H1 (cell line): ENCODE measurements around the gene PRRT1. TPM values are rescaled to one million over a fixed set of nuclear protein-coding genes. Genes with fewer than 3 reads are reported as not detected.

Source experiments
- CTCF ChIA-PET: fragments of 300-600 bp; sonication (Branson Sonifier 250); formaldehyde crosslinking; loops from one replicate; lab custom pipeline; 2021; ENCODE audit not compliant: partially characterized antibody; lab: Charles Lee
- POLR2A ChIA-PET: fragments of 300-600 bp; sonication (Branson Sonifier 250); formaldehyde crosslinking; loops from one replicate; lab custom pipeline; 2021; ENCODE audit warnings: inconsistent platforms; ENCODE audit not compliant: partially characterized antibody; lab: Charles Lee
- DNase-seq, 2 experiments: peaks; one replicate each; pipeline versions ENCODE4 v3.0.0 to v3.0.0-alpha.2; 2010 to 2022; ENCODE audit warnings: low spot score in 2 of 2, low read depth in 1 of 2, mixed read lengths in 1 of 2
- FAIRE-seq: peaks from 2 replicates; lab custom pipeline; 2011; peaks lifted over from hg19 to GRCh38; lab: Jason Lieb, UNC
- H2AFZ ChIP-seq: 2 replicates; pipeline ENCODE4 v1.8.1; 2012; ENCODE audit warnings: low read length, inconsistent platforms
- H2AK5ac ChIP-seq: 2 replicates; pipeline ENCODE4 v1.6.1; 2013; ENCODE audit warnings: low read depth, low read length
- H2BK120ac ChIP-seq: replicated peaks from 2 replicates; pipeline ENCODE3; 2013; ENCODE audit warnings: low read depth, low read length, inconsistent platforms
- H2BK12ac ChIP-seq: 2 replicates; pipeline ENCODE4 v1.6.1; 2013; ENCODE audit warnings: low read depth, low read length
- H2BK15ac ChIP-seq: 2 replicates; pipeline ENCODE4 v1.6.1; 2013; ENCODE audit warnings: low read length
- H2BK20ac ChIP-seq: 2 replicates; pipeline ENCODE4 v1.6.1; 2013; ENCODE audit warnings: low read length
- H2BK5ac ChIP-seq: 2 replicates; pipeline ENCODE4 v1.6.1; 2013; ENCODE audit warnings: low read depth, low read length
- H3K14ac ChIP-seq: 2 replicates; pipeline ENCODE4 v1.6.1; 2013; ENCODE audit warnings: inconsistent platforms; ENCODE audit not compliant: insufficient read length
- H3K18ac ChIP-seq: 2 replicates; pipeline ENCODE4 v1.6.1; 2013; ENCODE audit warnings: low read length; ENCODE audit errors: extremely low read depth
- H3K23ac ChIP-seq: 2 replicates; pipeline ENCODE4 v1.6.1; 2013; ENCODE audit warnings: inconsistent platforms; ENCODE audit not compliant: insufficient read length
- H3K23me2 ChIP-seq: 2 replicates; pipeline ENCODE4 v1.6.1; 2013; ENCODE audit warnings: low read depth, low read length
- H3K27ac ChIP-seq: 2 replicates; pipeline ENCODE4 v1.6.1; 2011; ENCODE audit warnings: low read depth, low read length, inconsistent platforms
- H3K27me3 ChIP-seq, 4 experiments: replicated peaks in 1 of 4; 1 replicate in 1 of 4; 2 replicates in 3 of 4; pipeline versions ENCODE4 v1.6.1 to v1.8.1; 2011 to 2013; ENCODE audit warnings: low read length in 3 of 4, mild to moderate bottlenecking in 3 of 4, inconsistent platforms in 2 of 4, mixed read lengths in 2 of 4, moderate library complexity in 1 of 4; ENCODE audit not compliant: control insufficient read depth in 3 of 4, insufficient read depth in 3 of 4; ENCODE audit errors: extremely low read depth in 1 of 4
- H3K36me3 ChIP-seq, 4 experiments: 2 replicates each; pipeline versions ENCODE4 v1.6.1 to v1.8.1; 2011 to 2013; ENCODE audit warnings: mild to moderate bottlenecking in 4 of 4, low read length in 3 of 4, moderate library complexity in 2 of 4, control low read depth in 1 of 4, inconsistent platforms in 1 of 4; ENCODE audit not compliant: insufficient read depth in 4 of 4, control insufficient read depth in 2 of 4
- H3K4ac ChIP-seq: replicated peaks from 2 replicates; pipeline ENCODE3; 2013; ENCODE audit warnings: low read length, low read depth, mixed read lengths, inconsistent platforms; ENCODE audit not compliant: insufficient read length
- H3K4me1 ChIP-seq, 4 experiments: replicated peaks in 1 of 4; 1 replicate in 1 of 4; 2 replicates in 3 of 4; pipeline versions ENCODE4 v1.6.1 to v1.8.1; 2011 to 2013; ENCODE audit warnings: low read length in 3 of 4, inconsistent platforms in 2 of 4, mixed read lengths in 1 of 4; ENCODE audit not compliant: insufficient read depth in 4 of 4, control insufficient read depth in 3 of 4
- H3K4me2 ChIP-seq, 2 experiments: 2 replicates each; pipeline versions ENCODE4 v1.6.1 to v1.8.1; 2011 to 2013; ENCODE audit warnings: low read depth in 2 of 2, low read length in 2 of 2, control low read depth in 1 of 2, inconsistent platforms in 1 of 2, mild to moderate bottlenecking in 1 of 2; ENCODE audit not compliant: insufficient read depth in 1 of 2
- H3K4me3 ChIP-seq, 4 experiments: fragments of 200-600, 300-600 bp in 1 of 4; sonication (generic), shearing (Covaris generic), sonication (Bioruptor Twin) in 1 of 4; 2 replicates each; pipeline versions ENCODE4 v1.5.1 to v1.8.1; 2011 to 2016; ENCODE audit warnings: low read length in 4 of 4, low read depth in 3 of 4, control low read depth in 2 of 4, inconsistent platforms in 2 of 4, mild to moderate bottlenecking in 2 of 4, mixed read lengths in 1 of 4, moderate library complexity in 1 of 4; ENCODE audit not compliant: insufficient read depth in 2 of 4; ENCODE audit errors: extremely low read depth in 1 of 4
- H3K56ac ChIP-seq: replicated peaks from 2 replicates; pipeline ENCODE3; 2013; ENCODE audit warnings: low read depth, mild to moderate bottlenecking, mixed read lengths, low read length, inconsistent platforms; ENCODE audit not compliant: insufficient read length
- H3K79me1 ChIP-seq: 2 replicates; pipeline ENCODE4 v1.6.1; 2013; ENCODE audit warnings: low read depth, low read length, control low read depth
- H3K79me2 ChIP-seq, 2 experiments: 2 replicates each; pipeline versions ENCODE4 v1.6.1 to v1.8.1; 2012 to 2013; ENCODE audit warnings: low read length in 2 of 2, mild to moderate bottlenecking in 2 of 2, inconsistent platforms in 1 of 2; ENCODE audit not compliant: insufficient read depth in 2 of 2, control insufficient read depth in 1 of 2
- H3K9ac ChIP-seq, 4 experiments: replicated peaks in 1 of 4; 1 replicate in 1 of 4; 2 replicates in 3 of 4; pipeline versions ENCODE4 v1.6.1 to v1.8.1; 2011 to 2013; ENCODE audit warnings: low read depth in 3 of 4, low read length in 3 of 4, control low read depth in 2 of 4, mild to moderate bottlenecking in 2 of 4, moderate library complexity in 2 of 4, inconsistent platforms in 1 of 4; ENCODE audit errors: extremely low read depth in 1 of 4
- H3K9me3 ChIP-seq, 2 experiments: 2 replicates each; pipeline versions ENCODE4 v1.6.1 to v1.8.1; 2012 to 2013; ENCODE audit warnings: mild to moderate bottlenecking in 2 of 2, moderate library complexity in 2 of 2, control low read depth in 1 of 2, inconsistent platforms in 1 of 2, low read depth in 1 of 2, low read length in 1 of 2, mixed read lengths in 1 of 2; ENCODE audit not compliant: insufficient read depth in 2 of 2
- H4K20me1 ChIP-seq, 2 experiments: replicated peaks in 1 of 2; 2 replicates each; pipeline versions ENCODE3 to v1.8.1; 2011 to 2013; ENCODE audit warnings: inconsistent platforms in 2 of 2, low read length in 2 of 2, mild to moderate bottlenecking in 1 of 2; ENCODE audit not compliant: insufficient read depth in 2 of 2, control insufficient read depth in 1 of 2
- H4K5ac ChIP-seq: 2 replicates; pipeline ENCODE4 v1.6.1; 2013; ENCODE audit warnings: low read length, low read depth, mixed read lengths, inconsistent platforms; ENCODE audit not compliant: insufficient read length
- H4K8ac ChIP-seq: 2 replicates; pipeline ENCODE4 v1.8.0; 2013; ENCODE audit warnings: mild to moderate bottlenecking, moderate library complexity, low read length, inconsistent platforms; ENCODE audit not compliant: insufficient read depth; ENCODE audit errors: extremely low read depth
- H4K91ac ChIP-seq: replicated peaks from 2 replicates; pipeline ENCODE3; 2013; ENCODE audit warnings: low read length, mixed read lengths, inconsistent platforms; ENCODE audit not compliant: insufficient read length
- ASH2L ChIP-seq: fragments of 200-600, 300-600 bp; sonication (generic); IDR thresholded peaks from one replicate; pipeline ENCODE4 v1.7.1; 2017; ENCODE audit warnings: low read length
- MAFK ChIP-seq: IDR thresholded peaks from 2 replicates; pipeline ENCODE4 v1.6.1; 2012; ENCODE audit warnings: low read depth, mild to moderate bottlenecking, improper control_type of control experiment, low read length
- SP1 ChIP-seq: IDR thresholded peaks from 2 replicates; pipeline ENCODE4 v1.6.1; 2011; ENCODE audit warnings: low read depth, low read length
- SP2 ChIP-seq: IDR thresholded peaks from 2 replicates; pipeline ENCODE4 v1.6.1; 2012; ENCODE audit warnings: mild to moderate bottlenecking, low read length, inconsistent platforms
- TAF1 ChIP-seq: IDR thresholded peaks from 2 replicates; pipeline ENCODE4 v1.6.1; 2011; ENCODE audit warnings: mild to moderate bottlenecking, low read depth, low read length
- TEAD4 ChIP-seq: IDR thresholded peaks from 2 replicates; pipeline ENCODE4 v1.6.1; 2012; ENCODE audit warnings: low read depth, low read length, inconsistent platforms, mixed read lengths
- YY1 ChIP-seq: IDR thresholded peaks from 2 replicates; pipeline ENCODE4 v1.6.1; 2011; ENCODE audit warnings: low read depth, mild to moderate bottlenecking, low read length
- WGBS, 2 experiments: shearing (Covaris generic) in 1 of 2; methylation state at CpG; one replicate each; pipeline versions ENCODE4 v1.1.6 to v1.1.7; 2013 to 2015; ENCODE audit warnings: low lambda C conversion rate in 2 of 2, mixed read lengths in 2 of 2, inconsistent platforms in 1 of 2, low coverage in 1 of 2, missing lambda C conversion rate in 1 of 2; ENCODE audit not compliant: insufficient replicate concordance in 2 of 2, insufficient coverage in 1 of 2, insufficient read length in 1 of 2; ENCODE audit errors: extremely low coverage in 1 of 2, missing lambda C conversion rate in 1 of 2; 5-methylcytosine and 5-hydroxymethylcytosine counted together
- polyA plus RNA-seq, 7 experiments: library from polyadenylated mRNA; depleted of rRNA in 3 of 7; stranded (reverse) in 5 of 7; unstranded in 2 of 7; fragments of >200 nt in 5 of 7; fragments of 200-250 nt in 2 of 7; gene quantifications; 1 replicate in 5 of 7; 2 replicates in 1 of 7; 4 replicates in 1 of 7; pipeline versions ENCODE4 v1.2.1 to v1.2.3, GENCODE V29; 2011 to 2013; ENCODE audit warnings: missing spikeins in 2 of 7, mixed read lengths in 2 of 7
- total RNA-seq: library from RNA; stranded (reverse); fragmentation: NEBNext Ultra II Directional; extraction: Animal tissue kit (Norgen Biotek cat#: 25700); gene quantifications from 2 replicates; pipeline ENCODE4 v1.2.1, GENCODE V29; 2021
- TF ChIP-seq, protein P1 (sequence below): IDR thresholded peaks from 2 replicates; pipeline ENCODE4 v1.6.1; 2011; ENCODE audit warnings: low read depth, mild to moderate bottlenecking, low read length; ENCODE audit not compliant: insufficient read depth

Gene PRRT1
- total and polyA plus RNA-seq, 2 of the 8 experiments (the other 6 are each of a cell fraction or from before 2014, with no cell fraction given): 0.71 to 2.8 TPM

GRCh38 chr6:32146687-32147086, 5.1 kb downstream of the PRRT1 start:
- Histone ChIP-seq H3K27ac (no peak overlapping the region), H2BK15ac (no peak overlapping the region), H2BK120ac (no peak overlapping the region), H4K91ac (no peak overlapping the region), H3K14ac (no peak overlapping the region), H3K4me3 (no peak overlapping the region), H3K27me3 (peaks cover 3 to 27% (median 25%) of the 10 kb centered on the region in 4 experiments), H3K23me2 (peaks cover 7% of the 10 kb centered on the region; the same call in 1 of the 2 replicates), H2AFZ (0 out of 2 replicates have a peak overlapping the region, but pooled peaks have one; percentile 2), H3K18ac (0 out of 2 replicates have a peak overlapping the region, but pooled peaks have one; percentile 0), H4K8ac (no peak overlapping the region), H3K23ac (no peak overlapping the region), H3K9me3 (no peaks in the 10 kb centered on the region), H3K79me1 (no peaks in the 10 kb centered on the region), H2BK12ac (0 out of 2 replicates have a peak overlapping the region, but pooled peaks have one; percentile 0), H3K4ac (no peak overlapping the region), H2BK5ac (no peak overlapping the region), H3K36me3 (no peaks in the 10 kb centered on the region), H4K20me1 (no peaks in the 10 kb centered on the region), H2BK20ac (no peak overlapping the region), H3K79me2 (no peaks in the 10 kb centered on the region), H3K9ac (no peak overlapping the region), H3K4me1 (peaks cover 10 to 26% (median 11%) of the 10 kb centered on the region in 4 experiments), H3K56ac (no peak overlapping the region), H3K4me2 (peak overlapping the region; percentile 18 to 27; a peak in 1 of 4 replicates), H2AK5ac (no peak overlapping the region), H4K5ac (no peak overlapping the region)
- TF ChIP-seq YY1: 0 out of 2 replicates have a peak, but pooled peaks have one; percentile 45
- TF ChIP-seq, protein P1, sequence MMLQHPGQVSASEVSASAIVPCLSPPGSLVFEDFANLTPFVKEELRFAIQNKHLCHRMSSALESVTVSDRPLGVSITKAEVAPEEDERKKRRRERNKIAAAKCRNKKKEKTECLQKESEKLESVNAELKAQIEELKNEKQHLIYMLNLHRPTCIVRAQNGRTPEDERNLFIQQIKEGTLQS: no peak
- TF ChIP-seq SP1: peak; percentile 74; the same call in 1 of the 2 replicates
- TF ChIP-seq TAF1: 0 out of 2 replicates have a peak, but pooled peaks have one; percentile 17
- TF ChIP-seq MAFK: no peak
- TF ChIP-seq SP2: no peak
- peak; percentile 71 for TF ChIP-seq TEAD4
- TF ChIP-seq ASH2L: no peak
- WGBS, 2 experiments: 30% methylated on average over 4 of the region's 4 CpGs; no CpG with 5 or more reads in 1 of the 2 experiments
- ChIA-PET CTCF (interaction anchor here (1.6 to 1.9 kb wide), 2 partner anchors 28 to 31 kb away, joined by 3 to 5 read pairs; no protein-coding TSS in a partner anchor), POLR2A (interaction anchor here (1.0 to 9.2 kb wide), 6 partner anchors 8 to 30 kb away, joined by 3 to 70 read pairs (median 6); partner anchors contain the start of genes ATF6B and FKBPL)
- DNase-seq (no peak), FAIRE-seq (peak; percentile 86)
